ENCODE results near the gene SPTBN2. TPM values are rescaled to one million over a fixed set of nuclear protein-coding genes. Genes with fewer than 3 reads are reported as not detected.

The SPTBN2 gene
- total and polyA plus RNA-seq, 2 of the 8 experiments (the other 6 are each of a cell fraction or from before 2014, with no cell fraction given) = 19.1 to 69.0 TPM

DNA sequence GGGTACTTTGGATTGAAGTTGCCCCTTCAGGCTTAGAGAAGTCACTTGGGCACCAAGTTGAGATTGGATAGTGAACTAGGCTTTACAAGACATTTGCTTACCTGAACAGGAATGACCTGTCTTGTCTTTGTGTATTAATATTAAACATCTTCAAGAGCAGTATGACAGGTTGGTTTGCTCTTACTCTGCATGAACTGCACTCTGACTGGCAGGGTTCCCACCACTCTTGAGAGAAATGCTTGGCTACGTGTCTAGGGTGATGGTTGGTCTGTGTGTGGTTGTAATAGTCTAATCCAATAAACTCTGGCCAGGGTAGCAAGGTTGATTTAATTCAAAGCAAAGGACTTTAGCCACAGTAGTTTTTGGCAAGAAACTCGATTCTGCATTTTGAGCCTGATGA lies 20.1 kb upstream of the SPTBN2 start (continued):
- TF ChIP-seq BRCA1 (IDR thresholded peaks at IDR 0.05; ENCODE audit: low read depth, low read length) (no peak), CBX5 (IDR thresholded peaks at IDR 0.05; ENCODE audit: low read depth, low read length) (no peak), TCF12 (IDR thresholded peaks at IDR 0.05; ENCODE audit: low read depth, low read length) (no peak), EP300 (IDR thresholded peaks at IDR 0.05; ENCODE audit: borderline replicate concordance in 1 of 2, low read depth in 2 of 2, low read length in 2 of 2) (no peak), RNF2 (IDR thresholded peaks at IDR 0.05; ENCODE audit: borderline replicate concordance, low read depth, low read length, missing control alignments, poor library complexity, severe bottlenecking) (no peak)

Measured in H1 (cell line).